ENCODE results near the gene PTPN7.

Gene PTPN7

GRCh38 chr1:202155478-202156021, 4.9 kb downstream of the PTPN7 start:
- H3K9me3 ChIP-seq (ENCODE audit: control insufficient read depth, insufficient read depth, low read length): no peaks in the 10 kb centered on the region
- H3K4me1 ChIP-seq (ENCODE audit: control insufficient read depth, insufficient read depth, low read length): peaks cover 19% of the 10 kb centered on the region
- H3K27me3 ChIP-seq (ENCODE audit: control insufficient read depth, insufficient read depth, low read length): no peaks in the 10 kb centered on the region
- H3K27ac ChIP-seq (ENCODE audit: low read depth, low read length): no peak overlapping the region
- no peaks in the 10 kb centered on the region for H3K36me3 ChIP-seq (ENCODE audit: control insufficient read depth, insufficient read depth, low read length)
- no peak overlapping the region for H3K9ac ChIP-seq (ENCODE audit: low read depth, low read length)
- H3K4me3 ChIP-seq (ENCODE audit: low read depth, low read length): no peak overlapping the region

- Histone ChIP-seq H3K4me3 (ENCODE audit: low read depth, low read length) (no peak overlapping the region), H3K27ac (ENCODE audit: low read depth, low read length) (peak overlapping the region; percentile 42), H3K9ac (ENCODE audit: low read depth, low read length) (no peak overlapping the region), H3K9me3 (ENCODE audit: control insufficient read depth, insufficient read depth, low read length) (no peaks in the 10 kb centered on the region), H3K36me3 (ENCODE audit: control insufficient read depth, insufficient read depth, low read length) (no peaks in the 10 kb centered on the region), H3K27me3 (ENCODE audit: control insufficient read depth, insufficient read depth, low read length) (no peaks in the 10 kb centered on the region), H3K4me1 (ENCODE audit: control insufficient read depth, insufficient read depth, low read length) (peaks cover 16% of the 10 kb centered on the region)
Observed at GRCh38 chr1:202154766-202155477, 5.5 kb downstream of the PTPN7 start.

- H3K9ac ChIP-seq (ENCODE audit: low read depth, low read length): no peak overlapping the region
- H3K27me3 ChIP-seq (ENCODE audit: control insufficient read depth, insufficient read depth, low read length): no peaks in the 10 kb centered on the region
- H3K4me1 ChIP-seq (ENCODE audit: control insufficient read depth, insufficient read depth, low read length): peaks cover 9% of the 10 kb centered on the region
- H3K4me3 ChIP-seq (ENCODE audit: low read depth, low read length): no peak overlapping the region
- no peaks in the 10 kb centered on the region for H3K36me3 ChIP-seq (ENCODE audit: control insufficient read depth, insufficient read depth, low read length)
- H3K9me3 ChIP-seq (ENCODE audit: control insufficient read depth, insufficient read depth, low read length): no peaks in the 10 kb centered on the region
- peak overlapping the region; percentile 42 for H3K27ac ChIP-seq (ENCODE audit: low read depth, low read length)
Observed at GRCh38 chr1:202154148-202154765, 6.1 kb downstream of the PTPN7 start.

DNA sequence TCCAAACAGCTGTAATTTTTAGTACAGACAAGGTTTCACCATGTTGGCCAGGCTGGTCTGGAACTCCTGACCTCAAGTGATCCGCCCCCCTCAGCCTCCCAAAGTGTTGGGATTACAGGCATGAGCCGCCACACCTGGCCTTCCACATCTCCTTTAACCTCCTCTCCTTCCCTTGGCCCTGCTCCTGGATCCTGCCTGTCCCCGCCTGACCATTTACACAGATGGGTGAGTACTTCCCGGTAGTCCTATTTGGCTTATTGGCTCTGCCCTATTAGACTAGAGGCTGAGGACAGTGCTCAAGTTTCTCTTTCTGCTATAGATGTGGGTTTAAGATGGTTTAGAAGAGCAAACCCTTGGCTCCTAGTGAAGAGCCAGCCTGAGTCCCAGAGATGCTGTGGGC, 7.1 kb downstream of the PTPN7 start:
- Histone ChIP-seq H3K4me1 (ENCODE audit: control insufficient read depth, insufficient read depth, low read length) (peaks cover 5% of the 10 kb centered on the region), H3K4me3 (ENCODE audit: low read depth, low read length) (no peak overlapping the region), H3K36me3 (ENCODE audit: control insufficient read depth, insufficient read depth, low read length) (no peaks in the 10 kb centered on the region), H3K27ac (ENCODE audit: low read depth, low read length) (no peak overlapping the region), H3K9ac (ENCODE audit: low read depth, low read length) (no peak overlapping the region), H3K27me3 (ENCODE audit: control insufficient read depth, insufficient read depth, low read length) (no peaks in the 10 kb centered on the region), H3K9me3 (ENCODE audit: control insufficient read depth, insufficient read depth, low read length) (no peaks in the 10 kb centered on the region)

DNA sequence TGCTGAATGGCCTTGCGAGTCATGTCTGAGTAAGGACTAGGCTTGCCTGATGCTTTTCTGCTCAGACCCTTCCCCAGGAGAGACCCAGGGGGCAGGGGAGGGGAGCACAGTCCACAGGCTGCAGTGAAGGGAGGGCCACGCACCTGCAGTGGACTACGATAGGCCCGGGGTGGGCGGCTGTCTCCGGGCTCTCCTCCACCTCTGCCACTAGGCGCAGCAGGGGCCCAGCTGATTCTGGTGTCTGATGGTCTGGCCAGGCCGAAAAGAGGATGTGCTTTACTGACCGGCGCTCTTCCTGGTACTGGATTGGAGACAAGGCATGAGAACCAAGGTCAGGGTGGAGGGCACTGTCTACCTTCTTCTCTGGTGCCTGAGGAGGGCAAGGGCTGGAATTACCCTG, 8.0 kb downstream of the PTPN7 start:
- Histone ChIP-seq H3K36me3 (ENCODE audit: control insufficient read depth, insufficient read depth, low read length) (no peaks in the 10 kb centered on the region), H3K9me3 (ENCODE audit: control insufficient read depth, insufficient read depth, low read length) (no peaks in the 10 kb centered on the region), H3K27me3 (ENCODE audit: control insufficient read depth, insufficient read depth, low read length) (no peaks in the 10 kb centered on the region), H3K4me3 (ENCODE audit: low read depth, low read length) (no peak overlapping the region), H3K9ac (ENCODE audit: low read depth, low read length) (no peak overlapping the region), H3K27ac (ENCODE audit: low read depth, low read length) (no peak overlapping the region), H3K4me1 (ENCODE audit: control insufficient read depth, insufficient read depth, low read length) (peaks cover 5% of the 10 kb centered on the region)

DNA sequence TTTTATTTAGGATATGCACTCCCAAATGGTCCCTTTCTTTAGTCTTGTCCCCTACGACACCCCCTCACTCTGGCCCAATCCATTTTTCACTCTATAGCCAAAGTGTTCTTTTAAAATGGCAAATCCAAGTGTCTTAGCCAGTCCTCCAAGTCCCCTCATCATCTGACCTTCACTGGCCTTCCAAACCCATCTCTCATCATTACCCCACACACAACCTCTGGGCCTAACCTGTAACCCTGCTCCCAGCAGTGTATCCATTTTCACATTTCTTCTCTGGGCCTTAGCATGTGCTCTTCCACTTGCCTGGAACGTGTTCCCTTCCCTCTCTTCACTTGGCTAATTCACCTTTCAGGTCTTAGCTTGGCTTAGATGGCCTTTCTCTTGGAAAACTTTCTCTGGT, 9.4 kb downstream of the PTPN7 start:
- H3K9ac ChIP-seq (ENCODE audit: low read depth, low read length): no peak overlapping the region
- H3K9me3 ChIP-seq (ENCODE audit: control insufficient read depth, insufficient read depth, low read length): no peaks in the 10 kb centered on the region
- no peak overlapping the region for H3K4me3 ChIP-seq (ENCODE audit: low read depth, low read length)
- no peak overlapping the region for H3K27ac ChIP-seq (ENCODE audit: low read depth, low read length)
- H3K27me3 ChIP-seq (ENCODE audit: control insufficient read depth, insufficient read depth, low read length): no peaks in the 10 kb centered on the region
- no peaks in the 10 kb centered on the region for H3K36me3 ChIP-seq (ENCODE audit: control insufficient read depth, insufficient read depth, low read length)
- H3K4me1 ChIP-seq (ENCODE audit: control insufficient read depth, insufficient read depth, low read length): peaks cover 5% of the 10 kb centered on the region

- Histone ChIP-seq H3K4me1 (ENCODE audit: control insufficient read depth, insufficient read depth, low read length) (peaks cover 5% of the 10 kb centered on the region), H3K27me3 (ENCODE audit: control insufficient read depth, insufficient read depth, low read length) (no peaks in the 10 kb centered on the region), H3K36me3 (ENCODE audit: control insufficient read depth, insufficient read depth, low read length) (no peaks in the 10 kb centered on the region), H3K9ac (ENCODE audit: low read depth, low read length) (no peak overlapping the region), H3K9me3 (ENCODE audit: control insufficient read depth, insufficient read depth, low read length) (no peaks in the 10 kb centered on the region), H3K27ac (ENCODE audit: low read depth, low read length) (no peak overlapping the region), H3K4me3 (ENCODE audit: low read depth, low read length) (no peak overlapping the region)
Observed at GRCh38 chr1:202150602-202151001, 9.8 kb downstream of the PTPN7 start.

DNA sequence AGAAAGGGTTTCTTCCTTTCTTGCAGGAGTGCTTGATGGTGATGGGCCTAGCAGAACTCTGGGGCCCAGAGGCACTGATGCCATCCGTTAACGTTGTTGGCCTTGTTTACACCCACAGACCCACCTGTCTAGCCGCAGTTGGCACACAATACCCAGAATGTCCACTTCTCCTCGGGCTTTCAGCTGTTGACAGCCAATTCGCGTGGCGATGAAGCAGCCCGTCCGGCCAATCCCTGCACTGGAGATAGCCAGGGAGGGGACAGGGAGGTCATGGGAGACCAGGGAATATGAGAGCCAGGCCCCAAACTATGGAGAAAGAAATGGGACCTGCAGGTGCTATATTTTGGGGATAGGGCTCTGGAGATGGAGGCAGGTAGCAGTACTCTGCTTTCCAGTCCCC, 10.2 kb downstream of the PTPN7 start:
- Histone ChIP-seq H3K4me3 (ENCODE audit: low read depth, low read length) (no peak overlapping the region), H3K27ac (ENCODE audit: low read depth, low read length) (no peak overlapping the region), H3K36me3 (ENCODE audit: control insufficient read depth, insufficient read depth, low read length) (no peaks in the 10 kb centered on the region), H3K27me3 (ENCODE audit: control insufficient read depth, insufficient read depth, low read length) (0 out of 2 replicates have a peak, but pooled peaks cover 2% of the 10 kb centered on the region), H3K4me1 (ENCODE audit: control insufficient read depth, insufficient read depth, low read length) (peaks cover 7% of the 10 kb centered on the region), H3K9ac (ENCODE audit: low read depth, low read length) (no peak overlapping the region), H3K9me3 (ENCODE audit: control insufficient read depth, insufficient read depth, low read length) (no peaks in the 10 kb centered on the region)

- Histone ChIP-seq H3K27me3 (ENCODE audit: control insufficient read depth, insufficient read depth, low read length) (0 out of 2 replicates have a peak, but pooled peaks cover 3% of the 10 kb centered on the region), H3K9me3 (ENCODE audit: control insufficient read depth, insufficient read depth, low read length) (no peaks in the 10 kb centered on the region), H3K36me3 (ENCODE audit: control insufficient read depth, insufficient read depth, low read length) (no peaks in the 10 kb centered on the region)
Observed at GRCh38 chr1:202149566-202149965, 10.8 kb downstream of the PTPN7 start.

DNA sequence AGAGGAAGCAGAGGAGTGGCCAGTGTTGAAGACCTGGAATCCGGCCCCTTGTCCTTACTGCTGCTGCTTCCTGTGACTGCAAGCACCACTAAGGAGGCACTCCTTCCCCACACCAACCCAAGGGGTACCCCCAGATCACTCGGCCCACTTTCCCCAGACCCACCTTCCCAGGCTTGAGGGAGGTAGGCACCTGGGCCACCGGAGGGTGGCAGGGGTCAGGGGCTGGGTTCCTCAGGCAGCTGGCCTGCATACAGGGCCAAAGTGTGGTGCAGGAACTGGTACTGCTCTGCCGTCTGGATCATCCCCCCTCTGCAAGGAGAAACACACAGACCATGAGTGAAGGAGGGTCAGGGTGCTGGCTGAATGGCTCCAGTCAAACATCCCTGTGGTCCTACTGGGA, 12.0 kb downstream of the PTPN7 start:
- Histone ChIP-seq H3K9ac (ENCODE audit: low read depth, low read length) (no peak overlapping the region), H3K4me1 (ENCODE audit: control insufficient read depth, insufficient read depth, low read length) (peaks cover 6% of the 10 kb centered on the region), H3K36me3 (ENCODE audit: control insufficient read depth, insufficient read depth, low read length) (no peaks in the 10 kb centered on the region), H3K27ac (ENCODE audit: low read depth, low read length) (no peak overlapping the region), H3K4me3 (ENCODE audit: low read depth, low read length) (no peak overlapping the region), H3K27me3 (ENCODE audit: control insufficient read depth, insufficient read depth, low read length) (0 out of 2 replicates have a peak, but pooled peaks cover 3% of the 10 kb centered on the region), H3K9me3 (ENCODE audit: control insufficient read depth, insufficient read depth, low read length) (no peaks in the 10 kb centered on the region)

More at GRCh38 chr1:202149566-202149965, 10.8 kb downstream of the PTPN7 start:
- Histone ChIP-seq H3K9ac (ENCODE audit: low read depth, low read length) (no peak overlapping the region), H3K27ac (ENCODE audit: low read depth, low read length) (no peak overlapping the region), H3K4me3 (ENCODE audit: low read depth, low read length) (no peak overlapping the region), H3K4me1 (ENCODE audit: control insufficient read depth, insufficient read depth, low read length) (peaks cover 10% of the 10 kb centered on the region)

GRCh38 chr1:202146993-202147392, 13.4 kb downstream of the PTPN7 start:
- Histone ChIP-seq H3K4me1 (ENCODE audit: control insufficient read depth, insufficient read depth, low read length) (peaks cover 13% of the 10 kb centered on the region), H3K36me3 (ENCODE audit: control insufficient read depth, insufficient read depth, low read length) (0 out of 2 replicates have a peak, but pooled peaks cover 5% of the 10 kb centered on the region), H3K27ac (ENCODE audit: low read depth, low read length) (no peak overlapping the region)

More at GRCh38 chr1:202146993-202147392, 13.4 kb downstream of the PTPN7 start:
- Histone ChIP-seq H3K9ac (ENCODE audit: low read depth, low read length) (no peak overlapping the region), H3K27me3 (ENCODE audit: control insufficient read depth, insufficient read depth, low read length) (0 out of 2 replicates have a peak, but pooled peaks cover 3% of the 10 kb centered on the region), H3K9me3 (ENCODE audit: control insufficient read depth, insufficient read depth, low read length) (no peaks in the 10 kb centered on the region), H3K4me3 (ENCODE audit: low read depth, low read length) (no peak overlapping the region)
